ENCODE results near the gene NMNAT3.
A peak's percentile ranks its signal among the peaks of the same experiment; 100 is the strongest.

Gene NMNAT3

DNA sequence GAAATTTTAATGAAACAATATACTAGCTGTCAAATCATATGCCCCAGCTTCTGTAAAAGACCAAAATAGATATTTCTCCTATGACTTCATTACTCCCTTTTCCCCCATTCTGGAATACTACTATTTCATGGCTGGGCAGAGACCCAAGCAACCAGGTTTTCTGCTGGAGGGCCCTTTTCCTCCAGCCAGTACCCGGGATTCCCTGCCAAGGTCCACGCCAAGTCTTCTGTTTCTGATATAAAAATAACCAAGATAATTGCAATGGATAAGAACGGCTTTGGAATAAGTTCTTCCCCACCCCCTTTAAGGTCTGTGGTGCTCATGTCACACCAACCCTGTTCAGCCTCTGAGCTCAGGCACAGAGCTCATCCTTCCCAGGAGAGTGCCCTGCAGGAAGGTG lies 17.2 kb upstream of the NMNAT3 start:
- Histone ChIP-seq H3K36me3 (ENCODE audit: control insufficient read depth in 1 of 2, insufficient read depth in 2 of 2, low read length in 2 of 2) (no peaks in the 10 kb centered on the region), H3K4me3 (ENCODE audit: low read depth in 1 of 2, low read length in 2 of 2) (no peak overlapping the region), H3K27ac (ENCODE audit: low read depth, low read length) (no peak overlapping the region), H3K9me3 (ENCODE audit: control insufficient read depth in 1 of 2, low read length in 2 of 2) (no peaks in the 10 kb centered on the region), H3K9ac (ENCODE audit: low read depth in 1 of 2, low read length in 2 of 2) (no peak overlapping the region), H3K27me3 (ENCODE audit: control insufficient read depth in 1 of 2, insufficient read depth in 2 of 2, low read length in 2 of 2) (no peaks in the 10 kb centered on the region), H3K4me1 (ENCODE audit: control insufficient read depth in 1 of 2, insufficient read depth in 2 of 2, low read length in 2 of 2) (no peaks in the 10 kb centered on the region)

DNA sequence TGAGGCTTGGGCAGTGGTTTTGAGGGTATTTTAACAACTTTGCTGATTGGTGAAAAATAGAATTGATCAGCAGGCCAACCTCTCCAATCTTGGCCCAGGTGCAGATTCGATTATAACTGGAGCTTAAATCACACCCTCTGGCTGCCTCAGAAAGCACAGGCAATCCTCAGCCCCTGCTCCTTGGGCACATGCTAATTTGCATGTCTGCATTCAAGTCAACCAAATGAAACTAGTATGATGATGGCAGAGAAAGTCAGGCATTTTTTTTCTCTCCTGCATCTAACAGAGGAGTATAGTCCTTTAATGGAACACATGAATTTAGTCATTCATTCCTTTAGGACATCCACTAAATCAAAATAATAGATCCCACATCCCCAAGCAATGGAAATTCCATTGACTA lies 16.8 kb upstream of the NMNAT3 start:
- Histone ChIP-seq H3K4me1 (ENCODE audit: control insufficient read depth in 1 of 2, insufficient read depth in 2 of 2, low read length in 2 of 2) (no peaks in the 10 kb centered on the region), H3K36me3 (ENCODE audit: control insufficient read depth in 1 of 2, insufficient read depth in 2 of 2, low read length in 2 of 2) (no peaks in the 10 kb centered on the region), H3K27ac (ENCODE audit: low read depth, low read length) (no peak overlapping the region), H3K9ac (ENCODE audit: low read depth in 1 of 2, low read length in 2 of 2) (no peak overlapping the region), H3K4me3 (ENCODE audit: low read depth in 1 of 2, low read length in 2 of 2) (no peak overlapping the region), H3K27me3 (ENCODE audit: control insufficient read depth in 1 of 2, insufficient read depth in 2 of 2, low read length in 2 of 2) (no peaks in the 10 kb centered on the region), H3K9me3 (ENCODE audit: control insufficient read depth in 1 of 2, low read length in 2 of 2) (no peaks in the 10 kb centered on the region)

DNA sequence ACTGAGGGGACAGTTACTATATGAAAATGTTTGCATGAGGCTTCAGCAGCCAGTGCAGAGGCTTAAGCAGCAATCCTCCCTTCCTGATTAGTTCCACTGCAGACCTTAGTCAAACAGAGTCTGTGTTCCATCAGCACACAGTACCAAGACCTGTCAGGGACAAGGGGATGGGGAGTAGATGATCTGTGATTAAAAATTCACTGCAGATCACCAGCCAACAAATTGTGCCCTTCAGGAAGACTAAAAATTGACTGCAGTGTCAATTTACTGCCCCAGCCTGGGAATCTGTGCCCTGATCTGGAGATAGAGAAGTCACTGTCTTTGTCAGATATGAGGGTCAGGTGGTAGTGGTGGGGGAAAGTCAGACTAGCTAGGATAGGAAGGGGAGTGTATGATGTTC lies 13.8 kb upstream of the NMNAT3 start:
- no peaks in the 10 kb centered on the region for H3K9me3 ChIP-seq (ENCODE audit: control insufficient read depth in 1 of 2, low read length in 2 of 2)
- H3K36me3 ChIP-seq (ENCODE audit: control insufficient read depth in 1 of 2, insufficient read depth in 2 of 2, low read length in 2 of 2) = no peaks in the 10 kb centered on the region
- no peak overlapping the region for H3K27ac ChIP-seq (ENCODE audit: low read depth, low read length)
- no peak overlapping the region for H3K4me3 ChIP-seq (ENCODE audit: low read depth in 1 of 2, low read length in 2 of 2)
- H3K4me1 ChIP-seq (ENCODE audit: control insufficient read depth in 1 of 2, insufficient read depth in 2 of 2, low read length in 2 of 2) = no peaks in the 10 kb centered on the region
- peaks cover 0 to 3% of the 10 kb centered on the region in 2 donors for H3K27me3 ChIP-seq (ENCODE audit: control insufficient read depth in 1 of 2, insufficient read depth in 2 of 2, low read length in 2 of 2)
- H3K9ac ChIP-seq (ENCODE audit: low read depth in 1 of 2, low read length in 2 of 2) = no peak overlapping the region

DNA sequence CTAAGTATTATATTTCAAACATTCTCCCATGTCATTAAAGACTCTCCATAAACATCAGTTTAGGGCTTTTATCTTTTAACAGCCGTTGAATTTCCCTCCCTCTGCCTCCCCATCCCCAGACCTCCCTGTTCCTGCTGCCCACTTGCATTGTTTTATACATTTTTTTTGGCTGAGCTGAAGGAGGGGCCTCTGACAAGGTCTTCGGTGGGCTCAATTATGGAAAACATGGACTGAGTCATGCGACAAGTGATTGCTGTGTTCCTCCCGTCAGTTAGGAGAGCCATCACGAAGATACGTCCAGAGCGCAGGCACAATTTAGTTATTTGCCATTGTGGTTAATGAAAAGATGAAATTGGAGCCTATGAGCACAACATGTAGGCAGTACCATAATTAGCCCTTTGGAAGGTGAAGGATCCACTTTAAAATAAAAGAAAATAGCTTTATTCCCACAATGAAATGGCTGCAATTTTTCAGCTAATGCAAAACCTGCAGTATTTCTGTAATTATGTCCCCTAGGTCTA lies 12.0 kb upstream of the NMNAT3 start:
- Histone ChIP-seq H3K36me3 (ENCODE audit: control insufficient read depth in 1 of 2, insufficient read depth in 2 of 2, low read length in 2 of 2) (no peaks in the 10 kb centered on the region), H3K9ac (ENCODE audit: low read depth in 1 of 2, low read length in 2 of 2) (no peak overlapping the region), H3K27me3 (ENCODE audit: control insufficient read depth in 1 of 2, insufficient read depth in 2 of 2, low read length in 2 of 2) (peaks cover 3% of the 10 kb centered on the region in 2 donors), H3K4me1 (ENCODE audit: control insufficient read depth in 1 of 2, insufficient read depth in 2 of 2, low read length in 2 of 2) (no peaks in the 10 kb centered on the region), H3K27ac (ENCODE audit: low read depth, low read length) (no peak overlapping the region), H3K4me3 (ENCODE audit: low read depth in 1 of 2, low read length in 2 of 2) (no peak overlapping the region), H3K9me3 (ENCODE audit: control insufficient read depth in 1 of 2, low read length in 2 of 2) (no peaks in the 10 kb centered on the region)

DNA sequence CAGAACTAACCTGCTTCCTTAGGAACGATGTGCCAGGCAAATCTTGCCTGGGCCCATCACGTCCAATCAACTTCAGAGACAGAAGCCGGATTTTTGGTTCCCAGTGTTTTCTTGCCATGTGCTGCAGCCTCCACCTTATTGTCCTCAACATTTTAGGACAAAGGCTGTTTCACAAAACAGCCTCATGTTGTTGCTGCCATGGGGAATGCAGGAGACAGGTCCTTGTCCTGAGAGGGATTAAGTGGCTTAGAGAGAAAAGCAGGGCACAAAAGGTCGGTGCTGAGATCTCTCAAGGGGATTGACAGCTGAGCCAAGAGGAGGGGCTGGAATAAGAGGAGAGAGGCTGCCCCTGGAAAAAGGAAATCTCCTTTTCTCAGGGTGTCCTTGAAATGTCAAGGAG lies 11.3 kb upstream of the NMNAT3 start:
- H3K36me3 ChIP-seq (ENCODE audit: control insufficient read depth in 1 of 2, insufficient read depth in 2 of 2, low read length in 2 of 2) = no peaks in the 10 kb centered on the region
- no peak overlapping the region for H3K27ac ChIP-seq (ENCODE audit: low read depth, low read length)
- H3K4me3 ChIP-seq (ENCODE audit: low read depth in 1 of 2, low read length in 2 of 2) = no peak overlapping the region
- no peaks in the 10 kb centered on the region for H3K9me3 ChIP-seq (ENCODE audit: control insufficient read depth in 1 of 2, low read length in 2 of 2)
- H3K27me3 ChIP-seq (ENCODE audit: control insufficient read depth in 1 of 2, insufficient read depth in 2 of 2, low read length in 2 of 2) = peaks cover 3% of the 10 kb centered on the region in 2 donors
- no peaks in the 10 kb centered on the region for H3K4me1 ChIP-seq (ENCODE audit: control insufficient read depth in 1 of 2, insufficient read depth in 2 of 2, low read length in 2 of 2)
- H3K9ac ChIP-seq (ENCODE audit: low read depth in 1 of 2, low read length in 2 of 2) = no peak overlapping the region

DNA sequence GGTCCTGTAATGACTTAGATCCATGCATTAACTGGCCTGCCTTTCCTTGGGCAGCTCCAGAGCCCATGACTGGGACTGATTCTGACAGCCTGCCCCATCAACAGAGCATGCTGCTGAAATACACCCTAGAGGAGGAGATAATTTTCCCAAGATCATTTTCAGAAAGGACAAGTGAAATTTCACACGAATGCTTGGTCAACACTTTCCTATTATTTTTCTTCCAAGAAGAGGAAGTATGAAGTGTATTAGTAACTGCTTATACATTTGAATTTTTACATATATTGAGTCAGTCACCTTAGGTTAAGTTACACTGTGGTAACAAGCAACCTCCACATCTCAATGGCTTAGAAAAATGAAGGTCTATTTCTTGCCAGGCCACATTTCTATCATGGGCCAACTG lies 9.7 kb upstream of the NMNAT3 start:
- H3K4me1 ChIP-seq (ENCODE audit: control insufficient read depth in 1 of 2, insufficient read depth in 2 of 2, low read length in 2 of 2) = no peaks in the 10 kb centered on the region
- H3K9ac ChIP-seq (ENCODE audit: low read depth in 1 of 2, low read length in 2 of 2) = no peak overlapping the region
- H3K4me3 ChIP-seq (ENCODE audit: low read depth in 1 of 2, low read length in 2 of 2) = no peak overlapping the region
- H3K27ac ChIP-seq (ENCODE audit: low read depth, low read length) = no peak overlapping the region
- H3K27me3 ChIP-seq (ENCODE audit: control insufficient read depth in 1 of 2, insufficient read depth in 2 of 2, low read length in 2 of 2) = peaks cover 3% of the 10 kb centered on the region in 2 donors
- H3K36me3 ChIP-seq (ENCODE audit: control insufficient read depth in 1 of 2, insufficient read depth in 2 of 2, low read length in 2 of 2) = no peaks in the 10 kb centered on the region
- H3K9me3 ChIP-seq (ENCODE audit: control insufficient read depth in 1 of 2, low read length in 2 of 2) = no peaks in the 10 kb centered on the region

DNA sequence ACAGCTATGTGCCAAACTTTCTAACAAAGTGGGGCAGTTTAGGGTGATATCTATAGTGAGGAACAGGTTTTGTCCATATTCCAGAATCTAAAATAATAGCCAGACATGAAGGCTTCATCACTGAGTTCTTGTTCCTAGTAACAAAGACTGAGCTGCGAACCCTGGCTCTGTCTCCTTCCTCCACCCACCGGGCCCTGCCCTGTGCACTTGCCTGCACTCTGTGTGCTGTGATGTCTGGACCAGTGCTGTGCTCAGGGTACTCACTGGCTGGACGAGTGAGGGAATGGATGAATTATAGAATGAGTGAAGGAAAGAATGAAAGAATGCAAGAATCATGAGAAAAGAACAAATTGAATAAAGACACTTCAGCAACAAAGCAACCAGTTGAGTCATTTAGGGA lies 8.9 kb upstream of the NMNAT3 start:
- Histone ChIP-seq H3K9ac (ENCODE audit: low read depth in 1 of 2, low read length in 2 of 2) (no peak overlapping the region), H3K36me3 (ENCODE audit: control insufficient read depth in 1 of 2, insufficient read depth in 2 of 2, low read length in 2 of 2) (no peaks in the 10 kb centered on the region), H3K4me1 (ENCODE audit: control insufficient read depth in 1 of 2, insufficient read depth in 2 of 2, low read length in 2 of 2) (no peaks in the 10 kb centered on the region), H3K9me3 (ENCODE audit: control insufficient read depth in 1 of 2, low read length in 2 of 2) (no peaks in the 10 kb centered on the region), H3K27ac (ENCODE audit: low read depth, low read length) (no peak overlapping the region), H3K4me3 (ENCODE audit: low read depth in 1 of 2, low read length in 2 of 2) (no peak overlapping the region), H3K27me3 (ENCODE audit: control insufficient read depth in 1 of 2, insufficient read depth in 2 of 2, low read length in 2 of 2) (peaks cover 3% of the 10 kb centered on the region in 2 donors)

DNA sequence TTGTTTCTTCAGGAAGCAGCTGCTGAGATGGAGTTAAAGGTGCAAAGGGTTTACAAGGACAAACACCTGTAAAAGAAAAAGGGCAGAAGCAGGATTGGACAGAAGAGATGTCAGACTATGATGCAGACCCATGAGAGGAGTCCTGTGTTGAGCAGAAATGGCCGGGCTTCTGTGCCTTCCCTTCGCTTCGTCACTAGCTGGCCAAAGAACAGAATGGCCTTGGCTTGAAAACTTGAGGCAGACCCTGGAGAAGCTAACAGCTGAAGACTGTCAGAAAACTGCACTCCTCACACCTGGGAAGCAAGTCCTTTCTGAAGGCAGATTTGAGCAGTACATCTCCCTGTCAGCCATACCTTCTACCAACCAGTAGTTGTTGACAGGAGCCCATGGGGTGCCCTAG lies 8.4 kb upstream of the NMNAT3 start:
- H3K36me3 ChIP-seq (ENCODE audit: control insufficient read depth in 1 of 2, insufficient read depth in 2 of 2, low read length in 2 of 2) = no peaks in the 10 kb centered on the region
- no peak overlapping the region for H3K4me3 ChIP-seq (ENCODE audit: low read depth in 1 of 2, low read length in 2 of 2)
- no peak overlapping the region for H3K27ac ChIP-seq (ENCODE audit: low read depth, low read length)
- no peaks in the 10 kb centered on the region for H3K9me3 ChIP-seq (ENCODE audit: control insufficient read depth in 1 of 2, low read length in 2 of 2)
- H3K27me3 ChIP-seq (ENCODE audit: control insufficient read depth in 1 of 2, insufficient read depth in 2 of 2, low read length in 2 of 2) = peaks cover 3% of the 10 kb centered on the region in 2 donors
- H3K4me1 ChIP-seq (ENCODE audit: control insufficient read depth in 1 of 2, insufficient read depth in 2 of 2, low read length in 2 of 2) = no peaks in the 10 kb centered on the region
- no peak overlapping the region for H3K9ac ChIP-seq (ENCODE audit: low read depth in 1 of 2, low read length in 2 of 2)

DNA sequence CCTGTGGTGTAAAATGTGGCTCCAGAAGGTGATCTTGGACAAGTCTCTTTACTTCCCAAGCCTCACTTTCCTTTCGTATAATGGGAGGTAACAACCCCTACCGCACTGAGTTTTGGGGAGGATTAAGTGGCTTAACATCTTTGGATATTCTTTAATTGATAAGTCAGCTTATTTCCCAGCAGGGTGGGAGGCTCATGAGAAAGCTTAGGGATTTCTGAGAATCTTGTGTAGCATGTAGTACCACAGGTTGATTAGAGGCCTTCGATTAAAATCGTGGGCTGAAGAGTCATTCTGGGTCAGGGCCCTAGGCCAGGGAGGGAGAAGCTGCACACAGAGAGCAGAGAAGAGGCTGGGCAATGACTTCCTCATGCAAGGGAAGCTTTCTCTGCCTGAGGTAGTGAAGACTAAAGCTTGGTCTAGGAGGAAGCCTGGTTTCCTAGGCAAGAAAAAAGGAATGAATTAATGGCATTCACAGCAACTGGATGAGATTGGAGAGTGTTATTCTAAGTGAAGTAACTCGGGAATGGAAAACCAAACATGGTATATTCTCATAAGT lies 1.5 kb upstream of the NMNAT3 start:
- H3K27ac ChIP-seq (ENCODE audit: low read depth, low read length) = no peak overlapping the region
- H3K36me3 ChIP-seq (ENCODE audit: control insufficient read depth in 1 of 2, insufficient read depth in 2 of 2, low read length in 2 of 2) = no peaks in the 10 kb centered on the region
- H3K27me3 ChIP-seq (ENCODE audit: control insufficient read depth in 1 of 2, insufficient read depth in 2 of 2, low read length in 2 of 2) = no peaks in the 10 kb centered on the region
- no peaks in the 10 kb centered on the region for H3K9me3 ChIP-seq (ENCODE audit: control insufficient read depth in 1 of 2, low read length in 2 of 2)
- no peak overlapping the region for H3K4me3 ChIP-seq (ENCODE audit: low read depth in 1 of 2, low read length in 2 of 2)
- peaks cover 7 to 15% of the 10 kb centered on the region in 2 donors for H3K4me1 ChIP-seq (ENCODE audit: control insufficient read depth in 1 of 2, insufficient read depth in 2 of 2, low read length in 2 of 2)
- H3K9ac ChIP-seq (ENCODE audit: low read depth in 1 of 2, low read length in 2 of 2) = no peak overlapping the region

DNA sequence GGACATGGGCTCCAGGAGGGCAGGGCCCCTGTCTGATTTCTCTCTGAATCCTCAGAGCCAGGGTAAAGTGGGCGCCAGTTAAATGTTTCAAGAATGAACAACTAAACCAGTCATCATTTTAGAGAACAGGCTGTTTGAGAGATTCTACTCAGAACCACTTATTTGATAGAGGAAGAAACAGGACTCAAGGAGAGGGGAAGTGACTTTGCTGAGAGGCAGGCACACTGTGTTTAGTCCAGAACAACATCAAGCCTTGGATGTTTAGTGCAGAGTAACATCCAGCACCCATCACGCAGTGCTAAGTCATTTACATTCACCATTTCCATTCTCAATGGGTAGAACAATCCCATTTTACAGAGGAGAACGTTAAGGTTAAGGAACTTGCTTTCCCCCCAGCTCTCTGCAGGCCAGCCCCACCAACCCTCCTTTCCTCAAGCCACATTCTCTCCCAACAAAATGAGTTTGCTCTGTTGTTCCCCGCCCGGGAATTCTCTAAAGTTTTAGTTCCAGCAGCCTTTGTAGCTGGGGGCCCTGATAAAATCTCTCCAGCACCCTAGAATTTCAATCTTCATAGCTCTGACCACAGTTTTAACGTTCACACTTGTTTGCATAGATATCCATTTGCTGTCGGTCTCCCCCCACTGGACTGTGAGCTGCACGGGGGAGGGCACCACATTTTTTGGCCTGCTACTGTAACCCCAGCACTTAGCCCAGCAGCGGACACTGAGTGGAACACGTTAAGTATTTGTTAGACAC lies 962 bp downstream of the NMNAT3 start:
- no peaks in the 10 kb centered on the region for H3K27me3 ChIP-seq (ENCODE audit: control insufficient read depth in 1 of 2, insufficient read depth in 2 of 2, low read length in 2 of 2)
- peaks cover 7 to 15% of the 10 kb centered on the region in 2 donors for H3K4me1 ChIP-seq (ENCODE audit: control insufficient read depth in 1 of 2, insufficient read depth in 2 of 2, low read length in 2 of 2)
- H3K9me3 ChIP-seq (ENCODE audit: control insufficient read depth in 1 of 2, low read length in 2 of 2) = no peaks in the 10 kb centered on the region
- H3K4me3 ChIP-seq (ENCODE audit: low read depth in 1 of 2, low read length in 2 of 2) = peak overlapping the region; percentile 89
- no peak overlapping the region for H3K27ac ChIP-seq (ENCODE audit: low read depth, low read length)
- no peaks in the 10 kb centered on the region for H3K36me3 ChIP-seq (ENCODE audit: control insufficient read depth in 1 of 2, insufficient read depth in 2 of 2, low read length in 2 of 2)
- H3K9ac ChIP-seq (ENCODE audit: low read depth in 1 of 2, low read length in 2 of 2) = peak overlapping the region; percentile 61 to 79

All from duodenal mucosa (tissue), 2 donors.